AG09309 (cell line): ENCODE results near the gene ACACB.
"Not testable (repeated sequence)": the region's sequence is repeated elsewhere in the genome, so short reads cannot be mapped to it uniquely, and the experiment has no call there.

Experiments
- DNase-seq: peaks from one replicate; pipeline ENCODE4 v3.0.0-alpha.2; 2010; ENCODE audit warnings: low read depth
- H3K4me3 ChIP-seq: 2 replicates; pipeline ENCODE4 v1.5.1; 2011; ENCODE audit warnings: mild to moderate bottlenecking, low read depth, low read length, moderate library complexity; ENCODE audit not compliant: control insufficient read depth
- TF ChIP-seq, protein P1 (sequence below): IDR thresholded peaks from 2 replicates; pipeline ENCODE4 v1.5.1; 2011; ENCODE audit warnings: mild to moderate bottlenecking, low read depth, low read length, inconsistent platforms; ENCODE audit not compliant: insufficient read depth, control insufficient read depth; ENCODE audit errors: missing control alignments

Gene ACACB

DNA sequence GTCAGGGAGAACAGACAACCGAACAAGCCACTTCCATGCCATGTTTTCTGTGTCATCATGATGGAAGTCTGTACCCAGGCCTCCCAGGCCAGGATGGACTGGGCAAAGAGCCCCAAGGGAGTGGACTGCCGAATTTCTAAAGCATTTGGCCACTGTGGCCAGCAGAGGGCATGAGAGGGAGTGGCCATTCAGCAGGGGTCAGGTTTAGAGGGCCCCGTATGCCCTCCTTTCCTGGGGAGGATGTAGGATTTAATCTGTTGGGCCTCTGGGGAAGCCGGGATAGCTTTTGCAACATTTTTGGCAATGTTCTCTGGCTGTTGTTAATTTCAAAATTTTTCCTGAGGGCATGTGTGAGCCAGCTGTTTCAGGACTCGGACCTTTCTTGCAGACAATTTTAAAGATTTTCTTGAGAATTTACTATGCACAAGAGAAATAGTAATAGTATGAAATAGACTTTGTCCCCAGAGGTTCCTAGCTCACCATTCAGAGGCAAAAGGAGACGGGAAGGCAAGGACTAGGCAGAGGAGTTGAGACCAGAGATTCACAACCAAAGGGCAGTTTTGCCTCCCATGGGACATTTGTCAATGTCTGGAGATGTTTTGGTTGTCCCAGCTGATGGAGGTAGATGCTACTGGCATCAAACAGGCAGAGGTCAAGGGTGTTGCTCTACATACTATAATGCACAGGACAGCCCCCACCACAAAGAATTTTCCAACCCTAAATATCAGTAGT, 18.0 kb downstream of the ACACB start:
- no peak overlapping the region for H3K4me3 ChIP-seq
- peak; percentile 55 for DNase-seq
- TF ChIP-seq, protein P1, sequence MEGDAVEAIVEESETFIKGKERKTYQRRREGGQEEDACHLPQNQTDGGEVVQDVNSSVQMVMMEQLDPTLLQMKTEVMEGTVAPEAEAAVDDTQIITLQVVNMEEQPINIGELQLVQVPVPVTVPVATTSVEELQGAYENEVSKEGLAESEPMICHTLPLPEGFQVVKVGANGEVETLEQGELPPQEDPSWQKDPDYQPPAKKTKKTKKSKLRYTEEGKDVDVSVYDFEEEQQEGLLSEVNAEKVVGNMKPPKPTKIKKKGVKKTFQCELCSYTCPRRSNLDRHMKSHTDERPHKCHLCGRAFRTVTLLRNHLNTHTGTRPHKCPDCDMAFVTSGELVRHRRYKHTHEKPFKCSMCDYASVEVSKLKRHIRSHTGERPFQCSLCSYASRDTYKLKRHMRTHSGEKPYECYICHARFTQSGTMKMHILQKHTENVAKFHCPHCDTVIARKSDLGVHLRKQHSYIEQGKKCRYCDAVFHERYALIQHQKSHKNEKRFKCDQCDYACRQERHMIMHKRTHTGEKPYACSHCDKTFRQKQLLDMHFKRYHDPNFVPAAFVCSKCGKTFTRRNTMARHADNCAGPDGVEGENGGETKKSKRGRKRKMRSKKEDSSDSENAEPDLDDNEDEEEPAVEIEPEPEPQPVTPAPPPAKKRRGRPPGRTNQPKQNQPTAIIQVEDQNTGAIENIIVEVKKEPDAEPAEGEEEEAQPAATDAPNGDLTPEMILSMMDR, result peak; percentile 74

DNA sequence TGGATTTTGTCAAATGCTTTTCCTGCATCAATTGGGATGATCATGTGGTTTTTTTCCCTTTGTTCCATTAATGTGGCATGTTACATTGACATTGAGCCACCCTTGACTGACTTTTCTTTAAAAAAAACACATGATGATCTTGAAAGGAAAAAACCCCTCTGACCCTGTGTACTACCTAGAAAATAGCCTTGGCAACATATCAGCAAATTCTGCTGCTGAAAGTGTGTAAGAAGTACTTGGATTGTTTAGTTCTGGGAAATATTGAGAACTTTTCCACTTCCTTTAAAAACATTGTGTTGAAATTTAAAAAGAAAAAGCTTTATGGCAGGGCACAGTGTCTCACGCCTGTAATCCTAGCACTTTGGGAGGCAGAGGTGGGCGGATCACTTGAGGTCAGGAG, 20.7 kb downstream of the ACACB start:
- DNase-seq, result no peak
- TF ChIP-seq, protein P1, result no peak
- no peak overlapping the region for H3K4me3 ChIP-seq

DNA sequence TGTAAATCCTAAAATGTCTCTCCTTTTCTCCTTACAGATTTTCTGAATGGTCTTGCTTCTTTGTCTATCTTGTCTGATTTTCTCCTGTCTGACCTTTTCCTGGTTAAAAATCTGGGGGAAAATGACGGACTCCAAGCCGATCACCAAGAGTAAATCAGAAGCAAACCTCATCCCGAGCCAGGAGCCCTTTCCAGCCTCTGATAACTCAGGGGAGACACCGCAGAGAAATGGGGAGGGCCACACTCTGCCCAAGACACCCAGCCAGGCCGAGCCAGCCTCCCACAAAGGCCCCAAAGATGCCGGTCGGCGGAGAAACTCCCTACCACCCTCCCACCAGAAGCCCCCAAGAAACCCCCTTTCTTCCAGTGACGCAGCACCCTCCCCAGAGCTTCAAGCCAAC, 23.0 kb downstream of the ACACB start:
- no peak for DNase-seq
- H3K4me3 ChIP-seq, result no peak overlapping the region
- TF ChIP-seq, protein P1, result no peak

DNA sequence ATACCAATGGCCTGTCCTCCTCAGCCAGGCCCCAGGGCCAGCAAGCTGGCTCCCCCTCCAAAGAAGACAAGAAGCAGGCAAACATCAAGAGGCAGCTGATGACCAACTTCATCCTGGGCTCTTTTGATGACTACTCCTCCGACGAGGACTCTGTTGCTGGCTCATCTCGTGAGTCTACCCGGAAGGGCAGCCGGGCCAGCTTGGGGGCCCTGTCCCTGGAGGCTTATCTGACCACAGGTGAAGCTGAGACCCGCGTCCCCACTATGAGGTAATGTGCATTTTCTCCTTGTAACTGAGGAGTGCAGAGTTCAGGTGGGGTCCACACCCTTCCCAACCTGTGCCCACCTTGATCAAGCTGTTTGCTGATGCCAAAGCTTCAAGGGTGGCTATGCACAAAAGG, 23.4 kb downstream of the ACACB start:
- TF ChIP-seq, protein P1, result no peak
- DNase-seq, result no peak
- no peak overlapping the region for H3K4me3 ChIP-seq

DNA sequence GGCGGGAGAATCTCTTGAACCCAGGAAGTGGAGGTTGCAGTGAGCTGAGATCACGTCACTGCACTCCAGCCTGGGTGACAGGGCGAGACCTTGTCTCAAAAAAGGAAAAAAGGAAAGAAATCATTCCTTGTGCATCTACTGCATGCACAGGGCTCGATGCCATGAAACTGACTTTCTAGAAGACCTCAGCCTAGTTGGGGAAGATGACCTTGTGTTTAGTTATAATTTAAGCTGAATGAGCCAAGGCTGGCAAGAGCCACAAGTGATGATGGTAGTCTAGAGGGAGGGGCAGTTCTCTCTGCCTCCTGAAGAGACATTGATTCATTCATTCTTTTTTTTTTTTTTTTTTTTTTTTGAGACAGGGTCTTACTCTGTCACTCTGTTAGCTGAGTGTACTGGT, 24.2 kb downstream of the ACACB start:
- TF ChIP-seq, protein P1, result no peak

DNA sequence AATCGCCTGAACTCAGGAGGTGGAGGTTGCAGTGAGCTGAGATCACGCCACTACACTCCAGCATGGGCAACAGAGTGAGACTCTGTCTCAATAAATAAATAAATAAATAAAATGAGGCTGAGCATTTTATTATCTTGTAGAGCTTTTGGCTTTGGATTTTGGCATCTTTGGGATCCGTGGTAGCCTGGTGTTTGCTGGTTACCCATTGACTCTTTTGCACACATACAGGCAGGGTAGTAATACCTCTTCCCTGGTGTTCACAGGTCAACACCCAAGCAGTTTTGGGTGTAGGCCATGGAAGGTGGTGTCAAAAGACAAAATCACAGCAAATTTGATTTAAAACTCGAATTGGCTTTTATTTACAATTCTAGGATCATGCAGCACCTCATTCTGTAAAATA, 27.8 kb downstream of the ACACB start:
- no peak for DNase-seq
- no peak overlapping the region for H3K4me3 ChIP-seq
- TF ChIP-seq, protein P1, result no peak

More for the DNA sequence above, 24.2 kb downstream of the ACACB start:
- no peak overlapping the region for H3K4me3 ChIP-seq
- no peak for DNase-seq

DNA sequence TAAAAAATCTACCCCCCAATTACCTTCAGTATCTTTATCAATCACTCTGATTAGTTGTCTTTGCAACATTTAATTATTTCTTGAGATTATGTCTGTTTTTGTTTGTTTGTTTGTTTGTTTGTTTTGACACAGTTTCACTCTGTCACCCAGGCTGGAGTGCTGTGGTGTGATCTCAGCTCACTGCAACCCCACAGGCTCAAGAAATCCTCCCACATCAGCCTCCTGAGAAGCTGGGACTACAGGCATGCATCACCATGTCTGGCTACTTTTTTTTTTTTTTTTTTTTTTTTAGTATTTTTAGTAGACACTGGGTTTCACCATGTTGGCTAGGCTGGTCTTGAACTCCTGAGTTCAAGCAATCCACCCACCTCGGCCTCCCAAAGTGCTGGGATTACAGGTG, 30.7 kb downstream of the ACACB start:
- DNase-seq, result not testable (repeated sequence)

More for the DNA sequence above, 30.7 kb downstream of the ACACB start:
- not testable (repeated sequence) for H3K4me3 ChIP-seq
